Measurements from ENCODE around the gene OSBPL6. TPM values are rescaled to one million over a fixed set of nuclear protein-coding genes. Genes with fewer than 3 reads are reported as not detected.

The OSBPL6 gene
- polyA plus RNA-seq, 1 donor from 2014 or later, result 12.8 TPM

DNA sequence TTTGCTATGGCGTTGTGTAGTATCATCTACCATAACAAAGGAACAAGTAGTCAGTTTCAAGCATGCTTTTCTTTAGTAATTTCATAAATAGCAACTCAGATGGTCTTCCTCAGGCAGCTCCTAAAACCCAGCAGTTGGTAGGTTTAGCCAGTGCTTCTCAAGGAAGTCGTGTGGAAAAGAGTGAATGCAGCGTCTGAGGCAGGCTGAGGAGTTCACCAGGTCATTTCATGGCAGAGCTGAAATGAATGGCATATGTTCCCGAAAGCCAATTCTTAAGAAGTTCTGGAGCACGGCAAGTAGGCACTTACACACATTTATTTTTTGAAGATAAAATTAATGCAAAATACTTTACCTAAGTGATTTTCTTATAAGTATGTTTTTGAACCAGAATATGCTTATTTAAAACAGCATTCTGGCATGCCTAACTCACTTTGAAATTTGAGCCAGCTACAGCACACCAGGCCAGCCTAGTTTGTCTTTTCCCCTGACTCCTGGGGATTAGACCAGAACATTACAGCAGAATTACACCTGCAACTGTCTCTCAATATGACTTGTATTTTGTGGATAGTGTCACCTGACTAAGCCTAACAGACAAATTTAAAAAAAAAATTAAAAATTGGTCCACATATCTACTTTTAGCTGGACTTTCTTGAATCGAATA, 62.2 kb downstream of the OSBPL6 start:
- TF ChIP-seq POLR2AphosphoS5 (IDR thresholded peaks at IDR 0.05) (no peak), TAF1 (IDR thresholded peaks at IDR 0.05; ENCODE audit: low read depth) (no peak), EP300 (conservative IDR thresholded peaks at IDR 0.05; ENCODE audit: poor library complexity, severe bottlenecking) (no peak), RAD21 (conservative IDR thresholded peaks at IDR 0.05) (no peak), SMC3 (conservative IDR thresholded peaks at IDR 0.05; ENCODE audit: poor library complexity) (no peak), MXI1 (conservative IDR thresholded peaks at IDR 0.05; ENCODE audit: poor library complexity, severe bottlenecking) (no peak), EZH2 (IDR thresholded peaks at IDR 0.05; ENCODE audit: borderline replicate concordance, insufficient read depth, low read length, poor library complexity, severe bottlenecking) (no peak)
- TF ChIP-seq, protein P1, sequence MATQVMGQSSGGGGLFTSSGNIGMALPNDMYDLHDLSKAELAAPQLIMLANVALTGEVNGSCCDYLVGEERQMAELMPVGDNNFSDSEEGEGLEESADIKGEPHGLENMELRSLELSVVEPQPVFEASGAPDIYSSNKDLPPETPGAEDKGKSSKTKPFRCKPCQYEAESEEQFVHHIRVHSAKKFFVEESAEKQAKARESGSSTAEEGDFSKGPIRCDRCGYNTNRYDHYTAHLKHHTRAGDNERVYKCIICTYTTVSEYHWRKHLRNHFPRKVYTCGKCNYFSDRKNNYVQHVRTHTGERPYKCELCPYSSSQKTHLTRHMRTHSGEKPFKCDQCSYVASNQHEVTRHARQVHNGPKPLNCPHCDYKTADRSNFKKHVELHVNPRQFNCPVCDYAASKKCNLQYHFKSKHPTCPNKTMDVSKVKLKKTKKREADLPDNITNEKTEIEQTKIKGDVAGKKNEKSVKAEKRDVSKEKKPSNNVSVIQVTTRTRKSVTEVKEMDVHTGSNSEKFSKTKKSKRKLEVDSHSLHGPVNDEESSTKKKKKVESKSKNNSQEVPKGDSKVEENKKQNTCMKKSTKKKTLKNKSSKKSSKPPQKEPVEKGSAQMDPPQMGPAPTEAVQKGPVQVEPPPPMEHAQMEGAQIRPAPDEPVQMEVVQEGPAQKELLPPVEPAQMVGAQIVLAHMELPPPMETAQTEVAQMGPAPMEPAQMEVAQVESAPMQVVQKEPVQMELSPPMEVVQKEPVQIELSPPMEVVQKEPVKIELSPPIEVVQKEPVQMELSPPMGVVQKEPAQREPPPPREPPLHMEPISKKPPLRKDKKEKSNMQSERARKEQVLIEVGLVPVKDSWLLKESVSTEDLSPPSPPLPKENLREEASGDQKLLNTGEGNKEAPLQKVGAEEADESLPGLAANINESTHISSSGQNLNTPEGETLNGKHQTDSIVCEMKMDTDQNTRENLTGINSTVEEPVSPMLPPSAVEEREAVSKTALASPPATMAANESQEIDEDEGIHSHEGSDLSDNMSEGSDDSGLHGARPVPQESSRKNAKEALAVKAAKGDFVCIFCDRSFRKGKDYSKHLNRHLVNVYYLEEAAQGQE (IDR thresholded peaks at IDR 0.05; ENCODE audit: borderline replicate concordance), result no peak
- TF ChIP-seq, protein P2, sequence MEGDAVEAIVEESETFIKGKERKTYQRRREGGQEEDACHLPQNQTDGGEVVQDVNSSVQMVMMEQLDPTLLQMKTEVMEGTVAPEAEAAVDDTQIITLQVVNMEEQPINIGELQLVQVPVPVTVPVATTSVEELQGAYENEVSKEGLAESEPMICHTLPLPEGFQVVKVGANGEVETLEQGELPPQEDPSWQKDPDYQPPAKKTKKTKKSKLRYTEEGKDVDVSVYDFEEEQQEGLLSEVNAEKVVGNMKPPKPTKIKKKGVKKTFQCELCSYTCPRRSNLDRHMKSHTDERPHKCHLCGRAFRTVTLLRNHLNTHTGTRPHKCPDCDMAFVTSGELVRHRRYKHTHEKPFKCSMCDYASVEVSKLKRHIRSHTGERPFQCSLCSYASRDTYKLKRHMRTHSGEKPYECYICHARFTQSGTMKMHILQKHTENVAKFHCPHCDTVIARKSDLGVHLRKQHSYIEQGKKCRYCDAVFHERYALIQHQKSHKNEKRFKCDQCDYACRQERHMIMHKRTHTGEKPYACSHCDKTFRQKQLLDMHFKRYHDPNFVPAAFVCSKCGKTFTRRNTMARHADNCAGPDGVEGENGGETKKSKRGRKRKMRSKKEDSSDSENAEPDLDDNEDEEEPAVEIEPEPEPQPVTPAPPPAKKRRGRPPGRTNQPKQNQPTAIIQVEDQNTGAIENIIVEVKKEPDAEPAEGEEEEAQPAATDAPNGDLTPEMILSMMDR (IDR thresholded peaks at IDR 0.05; ENCODE audit: poor library complexity, severe bottlenecking), result no peak
- H3K36me3 ChIP-seq (ENCODE audit: insufficient read depth, low read length), result no peaks in the 10 kb centered on the region
- H2AFZ ChIP-seq (ENCODE audit: low read depth, low read length), result no peak overlapping the region
- no peaks in the 10 kb centered on the region for H3K27me3 ChIP-seq (ENCODE audit: insufficient read depth, low read depth, low read length)
- no peak overlapping the region for H3K27ac ChIP-seq (ENCODE audit: low read length)
- H3K9me3 ChIP-seq (ENCODE audit: low read length), result no peaks in the 10 kb centered on the region
- no peaks in the 10 kb centered on the region for H3F3A ChIP-seq (ENCODE audit: insufficient read depth, low read length, poor library complexity, severe bottlenecking)
- no peaks in the 10 kb centered on the region for H3K79me2 ChIP-seq (replicated peaks; ENCODE audit: insufficient read depth, low read length)
- H3K4me2 ChIP-seq (ENCODE audit: low read length), result no peak overlapping the region
- no peaks in the 10 kb centered on the region for H3K9me2 ChIP-seq (ENCODE audit: insufficient read depth, low read length)
- H3K9ac ChIP-seq (ENCODE audit: low read length), result no peak overlapping the region
- no peaks in the 10 kb centered on the region for H4K20me1 ChIP-seq (ENCODE audit: insufficient read depth)
- H3K4me3 ChIP-seq (ENCODE audit: low read length), result no peak overlapping the region

DNA sequence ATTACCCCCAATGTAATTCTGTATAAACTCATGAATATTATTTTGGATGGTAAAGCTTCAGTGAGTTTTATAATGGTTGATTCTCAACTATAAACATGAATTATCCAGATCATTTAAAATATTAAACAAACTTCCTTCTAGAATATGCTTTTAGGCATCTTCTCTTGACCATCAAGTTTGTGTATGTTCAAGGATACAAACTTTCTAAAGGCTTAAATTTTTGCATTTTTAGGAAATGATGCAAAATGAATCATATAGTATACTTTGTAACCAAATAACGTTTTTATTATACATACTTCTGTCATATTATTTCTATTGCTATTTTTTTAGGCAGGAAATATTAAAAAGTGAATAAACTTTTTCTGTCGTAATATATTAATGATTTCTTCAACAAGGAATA, 62.8 kb downstream of the OSBPL6 start:
- Histone ChIP-seq H3K9me2 (ENCODE audit: insufficient read depth, low read length) (no peaks in the 10 kb centered on the region), H3K27ac (ENCODE audit: low read length) (no peak overlapping the region), H3K9me3 (ENCODE audit: low read length) (no peaks in the 10 kb centered on the region), H3K4me3 (ENCODE audit: low read length) (no peak overlapping the region), H3K36me3 (ENCODE audit: insufficient read depth, low read length) (no peaks in the 10 kb centered on the region), H3F3A (ENCODE audit: insufficient read depth, low read length, poor library complexity, severe bottlenecking) (no peaks in the 10 kb centered on the region), H3K4me2 (ENCODE audit: low read length) (no peak overlapping the region), H2AFZ (ENCODE audit: low read depth, low read length) (no peak overlapping the region), H3K27me3 (ENCODE audit: insufficient read depth, low read depth, low read length) (no peaks in the 10 kb centered on the region), H4K20me1 (ENCODE audit: insufficient read depth) (no peaks in the 10 kb centered on the region), H3K9ac (ENCODE audit: low read length) (no peak overlapping the region), H3K79me2 (replicated peaks; ENCODE audit: insufficient read depth, low read length) (no peaks in the 10 kb centered on the region)
- no peak for TF ChIP-seq POLR2AphosphoS5 (IDR thresholded peaks at IDR 0.05)
- TF ChIP-seq RAD21 (conservative IDR thresholded peaks at IDR 0.05), result no peak
- no peak for TF ChIP-seq EZH2 (IDR thresholded peaks at IDR 0.05; ENCODE audit: borderline replicate concordance, insufficient read depth, low read length, poor library complexity, severe bottlenecking)
- TF ChIP-seq TAF1 (IDR thresholded peaks at IDR 0.05; ENCODE audit: low read depth), result no peak
- TF ChIP-seq, protein P2 (IDR thresholded peaks at IDR 0.05; ENCODE audit: poor library complexity, severe bottlenecking), result no peak
- TF ChIP-seq, protein P1 (IDR thresholded peaks at IDR 0.05; ENCODE audit: borderline replicate concordance), result no peak
- TF ChIP-seq EP300 (conservative IDR thresholded peaks at IDR 0.05; ENCODE audit: poor library complexity, severe bottlenecking), result no peak
- TF ChIP-seq MXI1 (conservative IDR thresholded peaks at IDR 0.05; ENCODE audit: poor library complexity, severe bottlenecking), result no peak
- no peak for TF ChIP-seq SMC3 (conservative IDR thresholded peaks at IDR 0.05; ENCODE audit: poor library complexity)
